ENCODE results near the gene AFF3. TPM values are rescaled to one million over a fixed set of nuclear protein-coding genes. Genes with fewer than 3 reads are reported as not detected.

Gene AFF3
- total and polyA plus RNA-seq, 5 donors, result 4.0 to 22.0 (median 17.8) TPM

- DNase-seq (no peak), ATAC-seq (no peak)
- intact Hi-C loops (cut with DNase I), result no loop called here
- H3K9me3 ChIP-seq (ENCODE audit: control insufficient read depth, low read length), result no peaks in the 10 kb centered on the region
- WGBS, result 73% methylated on average over 5 of the region's 5 CpGs
- H3K27me3 ChIP-seq (ENCODE audit: control insufficient read depth, insufficient read depth), result no peaks in the 10 kb centered on the region
- no peak overlapping the region for H3K27ac ChIP-seq (ENCODE audit: low read length)
- no peak overlapping the region for H3K4me3 ChIP-seq (ENCODE audit: low read length)
- H3K4me1 ChIP-seq (ENCODE audit: control insufficient read depth, insufficient read depth, low read length), result no peaks in the 10 kb centered on the region
These were observed 75.5 kb downstream of the AFF3 start for GRCh38 chr2:100066856-100067255.

- Histone ChIP-seq H3K9me3 (ENCODE audit: control insufficient read depth, low read length) (no peaks in the 10 kb centered on the region), H3K27me3 (ENCODE audit: control insufficient read depth, insufficient read depth) (no peaks in the 10 kb centered on the region), H3K4me3 (ENCODE audit: low read length) (no peak overlapping the region), H3K27ac (ENCODE audit: low read length) (no peak overlapping the region), H3K4me1 (ENCODE audit: control insufficient read depth, insufficient read depth, low read length) (no peaks in the 10 kb centered on the region)
- no peak for DNase-seq
- ATAC-seq, result no peak
- 15% methylated on average over 3 of the region's 3 CpGs for WGBS
- intact Hi-C loops (cut with DNase I), result no loop called here
These were observed 76.1 kb downstream of the AFF3 start for GRCh38 chr2:100066246-100066645.

GRCh38 chr2:100064592-100065428, 77.6 kb downstream of the AFF3 start:
- intact Hi-C loops (cut with DNase I), result no loop called here
- no peaks in the 10 kb centered on the region for H3K27me3 ChIP-seq (ENCODE audit: control insufficient read depth, insufficient read depth)
- no peaks in the 10 kb centered on the region for H3K4me1 ChIP-seq (ENCODE audit: control insufficient read depth, insufficient read depth, low read length)
- H3K4me3 ChIP-seq (ENCODE audit: low read length), result no peak overlapping the region
- no peak for ATAC-seq
- no peaks in the 10 kb centered on the region for H3K9me3 ChIP-seq (ENCODE audit: control insufficient read depth, low read length)
- WGBS, result 84% methylated on average over 9 of the region's 9 CpGs
- no peak for DNase-seq
- no peak overlapping the region for H3K27ac ChIP-seq (ENCODE audit: low read length)

GRCh38 chr2:100064165-100064564, 78.2 kb downstream of the AFF3 start:
- DNase-seq (no peak), ATAC-seq (no peak)
- Histone ChIP-seq H3K4me1 (ENCODE audit: control insufficient read depth, insufficient read depth, low read length) (no peaks in the 10 kb centered on the region), H3K27ac (ENCODE audit: low read length) (no peak overlapping the region), H3K9me3 (ENCODE audit: control insufficient read depth, low read length) (no peaks in the 10 kb centered on the region), H3K4me3 (ENCODE audit: low read length) (no peak overlapping the region), H3K27me3 (ENCODE audit: control insufficient read depth, insufficient read depth) (no peaks in the 10 kb centered on the region)
- intact Hi-C loops (cut with DNase I), result no loop called here
- WGBS, result 96% methylated on average over 2 of the region's 2 CpGs

- WGBS, result 98% methylated on average over 5 of the region's 5 CpGs
- H3K9me3 ChIP-seq (ENCODE audit: control insufficient read depth, low read length), result no peaks in the 10 kb centered on the region
- ATAC-seq, result no peak
- no peak for DNase-seq
- H3K4me3 ChIP-seq (ENCODE audit: low read length), result no peak overlapping the region
- H3K27me3 ChIP-seq (ENCODE audit: control insufficient read depth, insufficient read depth), result no peaks in the 10 kb centered on the region
- no peaks in the 10 kb centered on the region for H3K4me1 ChIP-seq (ENCODE audit: control insufficient read depth, insufficient read depth, low read length)
- intact Hi-C loops (cut with DNase I), result no loop called here
- no peak overlapping the region for H3K27ac ChIP-seq (ENCODE audit: low read length)
These were observed 78.9 kb downstream of the AFF3 start for GRCh38 chr2:100063459-100063953.

- Histone ChIP-seq H3K27ac (ENCODE audit: low read length) (no peak overlapping the region), H3K4me1 (ENCODE audit: control insufficient read depth, insufficient read depth, low read length) (no peaks in the 10 kb centered on the region), H3K27me3 (ENCODE audit: control insufficient read depth, insufficient read depth) (no peaks in the 10 kb centered on the region), H3K4me3 (ENCODE audit: low read length) (no peak overlapping the region), H3K9me3 (ENCODE audit: control insufficient read depth, low read length) (no peaks in the 10 kb centered on the region)
- no peak for DNase-seq
- 90% methylated on average over 5 of the region's 5 CpGs for WGBS
- intact Hi-C loops (cut with DNase I), result no loop called here
- no peak for ATAC-seq
These were observed 80.1 kb downstream of the AFF3 start for GRCh38 chr2:100062336-100062735.

GRCh38 chr2:100060875-100061274, 81.5 kb downstream of the AFF3 start:
- intact Hi-C loops (cut with DNase I), result no loop called here
- WGBS, result 81% methylated on average over 4 of the region's 4 CpGs
- DNase-seq, result no peak

GRCh38 chr2:100059638-100060037, 82.8 kb downstream of the AFF3 start:
- no peaks in the 10 kb centered on the region for H3K4me1 ChIP-seq (ENCODE audit: control insufficient read depth, insufficient read depth, low read length)
- DNase-seq (no peak), ATAC-seq (no peak)
- intact Hi-C loops (cut with DNase I), result no loop called here
- no peak overlapping the region for H3K4me3 ChIP-seq (ENCODE audit: low read length)
- H3K27ac ChIP-seq (ENCODE audit: low read length), result no peak overlapping the region
- no peaks in the 10 kb centered on the region for H3K9me3 ChIP-seq (ENCODE audit: control insufficient read depth, low read length)
- no peaks in the 10 kb centered on the region for H3K27me3 ChIP-seq (ENCODE audit: control insufficient read depth, insufficient read depth)
- 81% methylated on average over 4 of the region's 4 CpGs for WGBS

More at GRCh38 chr2:100060875-100061274, 81.5 kb downstream of the AFF3 start:
- no peaks in the 10 kb centered on the region for H3K27me3 ChIP-seq (ENCODE audit: control insufficient read depth, insufficient read depth)
- H3K4me1 ChIP-seq (ENCODE audit: control insufficient read depth, insufficient read depth, low read length), result no peaks in the 10 kb centered on the region
- H3K4me3 ChIP-seq (ENCODE audit: low read length), result no peak overlapping the region
- H3K27ac ChIP-seq (ENCODE audit: low read length), result no peak overlapping the region
- ATAC-seq, result no peak
- H3K9me3 ChIP-seq (ENCODE audit: control insufficient read depth, low read length), result no peaks in the 10 kb centered on the region

- Histone ChIP-seq H3K4me3 (ENCODE audit: low read length) (no peak overlapping the region), H3K9me3 (ENCODE audit: control insufficient read depth, low read length) (no peaks in the 10 kb centered on the region), H3K4me1 (ENCODE audit: control insufficient read depth, insufficient read depth, low read length) (no peaks in the 10 kb centered on the region), H3K27me3 (ENCODE audit: control insufficient read depth, insufficient read depth) (no peaks in the 10 kb centered on the region), H3K27ac (ENCODE audit: low read length) (no peak overlapping the region)
- intact Hi-C loops (cut with DNase I), result no loop called here
- ATAC-seq (no peak), DNase-seq (no peak)
These were observed 84.5 kb downstream of the AFF3 start for GRCh38 chr2:100057901-100058261.

- WGBS, result 83% methylated on average over 2 of the region's 2 CpGs
- Histone ChIP-seq H3K4me3 (ENCODE audit: low read length) (no peak overlapping the region), H3K4me1 (ENCODE audit: control insufficient read depth, insufficient read depth, low read length) (no peaks in the 10 kb centered on the region), H3K27me3 (ENCODE audit: control insufficient read depth, insufficient read depth) (no peaks in the 10 kb centered on the region), H3K27ac (ENCODE audit: low read length) (no peak overlapping the region), H3K9me3 (ENCODE audit: control insufficient read depth, low read length) (no peaks in the 10 kb centered on the region)
- DNase-seq, result no peak
- intact Hi-C loops (cut with DNase I), result no loop called here
- ATAC-seq, result no peak
These were observed 88.0 kb downstream of the AFF3 start for GRCh38 chr2:100054426-100054825.

- no peak for ATAC-seq
These were observed 89.1 kb downstream of the AFF3 start for GRCh38 chr2:100053087-100053885.

More at GRCh38 chr2:100053087-100053885, 89.1 kb downstream of the AFF3 start:
- H3K27ac ChIP-seq (ENCODE audit: low read length), result no peak overlapping the region
- no peaks in the 10 kb centered on the region for H3K4me1 ChIP-seq (ENCODE audit: control insufficient read depth, insufficient read depth, low read length)
- whole genome bisulfite sequencing, result 93% methylated on average over 5 of the region's 5 CpGs
- H3K4me3 ChIP-seq (ENCODE audit: low read length), result no peak overlapping the region
- intact Hi-C loops (cut with DNase I), result no loop called here
- no peaks in the 10 kb centered on the region for H3K27me3 ChIP-seq (ENCODE audit: control insufficient read depth, insufficient read depth)
- no peak for DNase-seq
- H3K9me3 ChIP-seq (ENCODE audit: control insufficient read depth, low read length), result no peaks in the 10 kb centered on the region

Data from right cardiac atrium (tissue), 5 donors.